Peyer's patch (tissue), 4 donors: Measurements from ENCODE around the gene MAP3K7. TPM values are rescaled to one million over a fixed set of nuclear protein-coding genes. Genes with fewer than 3 reads are reported as not detected.

Experiments used
- DNase-seq, 3 donors: peaks; one replicate each; pipeline ENCODE4 v3.0.0-alpha.2; 2017 to 2019
- H3K27ac ChIP-seq, 4 donors: fragments of 200-600 bp; sonication (generic); one replicate each; pipeline ENCODE4 v1.5.1; 2016 to 2019
- H3K27me3 ChIP-seq, 2 donors: fragments of 200-600 bp; sonication (generic); one replicate each; pipeline ENCODE4 v1.5.1; 2019
- H3K36me3 ChIP-seq, 3 donors: fragments of 200-600 bp; sonication (generic); one replicate each; pipeline ENCODE4 v1.5.1; 2016 to 2019
- H3K4me1 ChIP-seq, 4 donors: fragments of 200-600 bp; sonication (generic); one replicate each; pipeline ENCODE4 v1.5.1; 2016 to 2019
- H3K4me3 ChIP-seq, 4 donors: fragments of 200-600 bp; sonication (generic); 1 replicate in 3 of 4; 2 replicates in 1 of 4; pipeline ENCODE4 v1.5.1; 2016 to 2019; ENCODE audit warnings: mild to moderate bottlenecking in 1 of 4
- H3K9me3 ChIP-seq, 4 donors: fragments of 200-600 bp; sonication (generic); one replicate each; pipeline ENCODE4 v1.5.1; 2016 to 2019; ENCODE audit warnings: mild to moderate bottlenecking in 1 of 4
- POLR2A ChIP-seq, 2 donors: fragments of 450-650 bp; IDR thresholded peaks; one replicate each; pipeline ENCODE4 v1.5.1; 2017; ENCODE audit warnings: antibody characterized with exemption in 2 of 2, mild to moderate bottlenecking in 2 of 2, moderate library complexity in 2 of 2
- total RNA-seq, 4 donors: library from RNA; depleted of rRNA; stranded (reverse); fragments of >200 nt; gene quantifications; one replicate each; pipeline ENCODE4 v1.1.0, GENCODE V29; 2016
- TF ChIP-seq, protein P1 (sequence below), 6 experiments: fragments of 450-650 bp in 4 of 6; fragments of 200-600 bp in 2 of 6; sonication (generic) in 1 of 6; IDR thresholded peaks; one replicate each; pipeline ENCODE4 v1.5.1; 2017 to 2019; ENCODE audit warnings: antibody characterized with exemption in 6 of 6, mild to moderate bottlenecking in 3 of 6, moderate library complexity in 1 of 6

MAP3K7 gene
- total RNA-seq, 4 donors from 2014 or later = 20.8 to 30.5 (median 25.1) TPM

DNA sequence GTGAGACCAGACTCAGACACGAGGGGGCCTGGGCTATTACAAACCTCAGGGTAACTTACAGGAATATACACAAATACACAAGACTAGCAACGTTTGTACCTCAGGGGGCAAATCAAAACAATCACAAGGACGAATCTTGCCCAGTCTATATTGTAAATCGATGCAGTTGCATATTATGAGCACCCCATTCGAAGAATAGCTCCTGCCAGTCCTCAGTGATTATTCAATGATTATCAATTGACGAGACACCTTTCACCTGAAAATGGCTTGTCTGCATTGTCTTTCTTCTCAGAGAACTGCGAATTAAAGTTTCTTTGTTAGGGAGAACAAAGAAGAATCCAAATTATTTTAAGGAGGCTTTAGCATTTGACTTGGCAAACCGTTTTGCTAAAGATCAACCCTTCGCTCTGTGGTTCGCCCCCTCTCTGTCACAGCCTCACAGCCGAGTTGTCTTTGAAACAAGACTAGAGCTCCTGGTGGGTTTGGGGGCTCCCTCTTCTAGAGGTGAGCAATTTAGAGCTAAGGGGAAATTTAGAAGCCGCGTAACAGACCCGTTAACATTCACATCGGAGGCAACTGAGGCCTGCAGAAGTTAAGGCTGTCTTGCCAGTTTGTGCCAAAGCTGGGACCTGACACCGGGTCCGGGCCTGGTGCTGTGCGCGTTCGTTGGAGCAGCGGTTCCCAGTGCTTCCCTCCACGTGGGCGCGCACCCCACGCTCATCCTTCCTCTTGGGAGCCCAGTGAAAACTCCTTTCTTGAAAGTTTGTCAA, 24.9 kb upstream of the MAP3K7 start:
- Histone ChIP-seq H3K27me3 (no peaks in the 10 kb centered on the region), H3K36me3 (no peaks in the 10 kb centered on the region), H3K27ac (peak overlapping the region in 1 of 4 donors; percentile 55), H3K9me3 (no peaks in the 10 kb centered on the region), H3K4me3 (peak overlapping the region; percentile 34 to 56 (median 56)), H3K4me1 (peaks cover 0 to 13% (median 3%) of the 10 kb centered on the region in 4 donors)
- no peak for DNase-seq
- no peak for TF ChIP-seq POLR2A (IDR thresholded peaks at IDR 0.05)
- TF ChIP-seq, protein P1, sequence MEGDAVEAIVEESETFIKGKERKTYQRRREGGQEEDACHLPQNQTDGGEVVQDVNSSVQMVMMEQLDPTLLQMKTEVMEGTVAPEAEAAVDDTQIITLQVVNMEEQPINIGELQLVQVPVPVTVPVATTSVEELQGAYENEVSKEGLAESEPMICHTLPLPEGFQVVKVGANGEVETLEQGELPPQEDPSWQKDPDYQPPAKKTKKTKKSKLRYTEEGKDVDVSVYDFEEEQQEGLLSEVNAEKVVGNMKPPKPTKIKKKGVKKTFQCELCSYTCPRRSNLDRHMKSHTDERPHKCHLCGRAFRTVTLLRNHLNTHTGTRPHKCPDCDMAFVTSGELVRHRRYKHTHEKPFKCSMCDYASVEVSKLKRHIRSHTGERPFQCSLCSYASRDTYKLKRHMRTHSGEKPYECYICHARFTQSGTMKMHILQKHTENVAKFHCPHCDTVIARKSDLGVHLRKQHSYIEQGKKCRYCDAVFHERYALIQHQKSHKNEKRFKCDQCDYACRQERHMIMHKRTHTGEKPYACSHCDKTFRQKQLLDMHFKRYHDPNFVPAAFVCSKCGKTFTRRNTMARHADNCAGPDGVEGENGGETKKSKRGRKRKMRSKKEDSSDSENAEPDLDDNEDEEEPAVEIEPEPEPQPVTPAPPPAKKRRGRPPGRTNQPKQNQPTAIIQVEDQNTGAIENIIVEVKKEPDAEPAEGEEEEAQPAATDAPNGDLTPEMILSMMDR (IDR thresholded peaks at IDR 0.05) = no peak

- peak overlapping the region; percentile 29 to 55 (median 38) for H3K27ac ChIP-seq
- peak overlapping the region; percentile 34 to 56 (median 56) for H3K4me3 ChIP-seq
These were observed 24.1 kb upstream of the MAP3K7 start for GRCh38 chr6:90610751-90611542.

GRCh38 chr6:90610301-90610750, 23.5 kb upstream of the MAP3K7 start:
- no peak for DNase-seq
- Histone ChIP-seq H3K36me3 (no peaks in the 10 kb centered on the region), H3K9me3 (no peaks in the 10 kb centered on the region), H3K27ac (peak overlapping the region in 2 of 4 donors; percentile 30 to 46), H3K4me3 (peak overlapping the region; percentile 34 to 56 (median 56)), H3K4me1 (peaks cover 0 to 13% (median 3%) of the 10 kb centered on the region in 4 donors), H3K27me3 (no peaks in the 10 kb centered on the region)
- TF ChIP-seq POLR2A (IDR thresholded peaks at IDR 0.05) = no peak
- TF ChIP-seq, protein P1 (IDR thresholded peaks at IDR 0.05) = no peak

More at GRCh38 chr6:90610751-90611542, 24.1 kb upstream of the MAP3K7 start:
- H3K36me3 ChIP-seq = no peaks in the 10 kb centered on the region
- H3K27me3 ChIP-seq = no peaks in the 10 kb centered on the region
- TF ChIP-seq, protein P1 (IDR thresholded peaks at IDR 0.05) = no peak
- no peak for TF ChIP-seq POLR2A (IDR thresholded peaks at IDR 0.05)
- no peaks in the 10 kb centered on the region for H3K9me3 ChIP-seq
- peaks cover 0 to 13% (median 3%) of the 10 kb centered on the region in 4 donors for H3K4me1 ChIP-seq
- DNase-seq = peak in 2 of 3 donors; percentile 47 to 49

GRCh38 chr6:90605749-90606340, 19.0 kb upstream of the MAP3K7 start:
- peaks cover 0 to 7% (median 3%) of the 10 kb centered on the region in 4 donors for H3K4me1 ChIP-seq
- H3K9me3 ChIP-seq = no peaks in the 10 kb centered on the region
- no peak overlapping the region for H3K4me3 ChIP-seq
- DNase-seq = no peak
- no peaks in the 10 kb centered on the region for H3K36me3 ChIP-seq
- H3K27me3 ChIP-seq = no peaks in the 10 kb centered on the region
- no peak for TF ChIP-seq POLR2A (IDR thresholded peaks at IDR 0.05)
- TF ChIP-seq, protein P1 (IDR thresholded peaks at IDR 0.05) = no peak
- no peak overlapping the region for H3K27ac ChIP-seq

DNA sequence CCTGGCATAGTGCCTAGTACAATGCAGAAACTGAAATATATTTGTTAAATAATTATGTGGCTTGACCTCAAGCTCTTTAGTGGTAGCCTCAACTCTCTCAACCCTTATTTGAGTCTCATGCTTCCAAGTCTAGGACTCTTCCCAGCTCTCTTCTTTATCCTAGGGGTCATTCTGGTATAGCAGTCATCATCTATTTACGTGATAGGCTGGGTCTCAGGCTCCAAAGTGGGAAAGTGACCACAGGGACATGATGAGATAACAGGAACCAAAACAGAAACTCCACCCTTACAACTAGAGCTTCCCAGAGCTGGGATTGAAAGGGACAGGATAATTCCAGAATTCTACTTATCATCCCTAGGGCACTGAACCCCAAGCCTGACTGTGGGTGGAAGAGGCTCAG, 17.7 kb upstream of the MAP3K7 start:
- Histone ChIP-seq H3K9me3 (no peaks in the 10 kb centered on the region), H3K27me3 (no peaks in the 10 kb centered on the region), H3K4me3 (no peak overlapping the region), H3K27ac (no peak overlapping the region), H3K4me1 (no peaks in the 10 kb centered on the region), H3K36me3 (no peaks in the 10 kb centered on the region)
- TF ChIP-seq, protein P1 (IDR thresholded peaks at IDR 0.05) = no peak
- DNase-seq = no peak
